Kidney glomerular epithelial cell (primary cell): ENCODE measurements around the gene MAP4.
A peak's percentile ranks its signal among the peaks of the same experiment; 100 is the strongest.
"Not testable (repeated sequence)": the region's sequence is repeated elsewhere in the genome, so short reads cannot be mapped to it uniquely, and the experiment has no call there.

Experiments used
- DNase-seq: peaks from one replicate; lab custom pipeline; 2025; lab: John Stamatoyannopoulos, UW

Gene MAP4

DNA sequence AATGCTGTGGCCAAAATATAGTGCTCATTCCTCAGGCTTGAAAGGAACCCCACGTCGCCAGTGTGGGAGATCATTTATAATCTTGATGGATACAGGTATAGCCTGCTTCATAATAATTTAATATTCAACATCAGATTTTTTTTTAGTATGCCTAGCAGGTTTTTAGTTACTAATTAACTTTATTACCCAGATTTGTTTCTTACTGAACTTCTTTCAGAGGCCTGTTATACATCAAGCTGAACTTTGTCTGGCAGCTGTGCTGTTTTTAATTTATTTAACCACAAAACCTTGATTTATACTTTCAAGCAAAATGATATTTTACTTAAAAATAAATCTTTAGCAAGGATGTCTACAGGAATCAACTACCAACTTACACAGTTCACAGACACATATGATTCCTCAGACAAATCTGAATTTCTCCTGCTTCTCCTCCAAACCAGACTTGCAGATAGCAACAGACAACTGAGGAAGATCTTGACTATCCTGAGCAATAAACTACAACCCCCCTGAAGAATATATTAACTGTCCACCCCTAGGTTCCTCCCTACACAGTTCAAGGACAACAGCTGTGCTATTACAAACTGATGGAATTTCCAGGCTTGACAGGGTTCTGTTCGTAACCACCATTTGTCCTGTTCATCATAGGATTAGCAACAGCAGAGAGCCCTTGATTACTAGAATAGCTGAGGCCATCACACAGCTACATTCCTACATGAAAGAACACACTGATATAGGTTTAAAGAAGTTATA lies 610 bp downstream of the MAP4 start:
- peak; percentile 28 for DNase-seq

DNA sequence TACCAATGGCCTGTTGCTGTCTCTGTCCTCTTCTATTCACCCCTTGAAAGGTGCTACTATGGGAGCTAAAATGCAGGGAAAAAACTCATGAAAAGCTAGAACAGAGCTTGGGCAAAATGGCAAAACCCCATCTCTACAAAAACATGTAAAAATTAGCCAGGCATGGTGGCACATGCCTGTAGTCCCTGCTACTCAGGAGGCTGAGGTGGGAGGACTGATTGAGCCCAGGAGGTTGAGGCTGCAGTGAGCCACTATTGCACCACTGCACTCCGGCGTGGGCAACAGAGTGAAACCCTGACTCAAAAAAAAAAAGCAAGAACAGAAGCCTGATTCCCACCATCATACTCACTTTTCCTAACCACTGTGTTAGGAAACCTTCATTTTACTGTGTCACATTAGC lies 1.9 kb downstream of the MAP4 start:
- DNase-seq, result no peak

GRCh38 chr3:48013288-48013980 lies 2.8 kb downstream of the MAP4 start:
- DNase-seq, result peak; percentile 44

DNA sequence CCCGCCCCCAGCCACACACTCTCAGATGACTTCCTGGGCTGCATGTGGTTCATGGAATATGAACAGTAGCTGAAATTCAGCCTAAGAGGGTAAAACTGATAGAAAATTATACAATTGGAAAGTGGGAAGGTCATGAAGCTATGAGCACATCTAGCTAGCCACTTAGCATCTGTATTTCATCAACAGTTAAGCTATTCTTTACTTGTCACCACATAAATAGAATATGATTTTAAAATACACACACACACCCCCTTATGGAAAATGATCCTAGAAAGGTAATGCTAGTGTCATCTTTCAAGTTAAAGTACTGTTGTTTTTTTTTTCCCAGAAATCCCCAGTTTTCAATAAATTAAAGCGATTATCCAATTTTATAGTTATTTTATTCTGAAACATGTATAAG lies 3.6 kb downstream of the MAP4 start:
- DNase-seq, result no peak

DNA sequence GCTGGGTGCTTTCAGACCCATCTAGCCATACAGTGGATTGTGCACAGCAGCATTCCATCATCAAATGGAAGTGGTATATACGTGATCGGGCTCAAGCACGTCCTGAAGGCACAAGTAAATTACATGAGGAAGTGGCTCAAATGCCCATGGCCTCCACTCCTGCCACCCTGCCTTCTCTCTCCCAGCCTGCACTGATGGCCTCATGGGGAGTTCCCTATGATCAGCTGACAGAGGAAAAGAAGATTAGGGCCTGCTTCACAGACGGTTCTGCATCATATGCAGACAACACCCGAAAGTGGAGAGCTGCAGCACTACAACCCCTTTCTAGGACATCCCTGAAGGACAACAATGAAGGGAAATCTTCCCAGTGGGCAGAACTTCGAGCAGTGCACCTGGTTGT lies 8.2 kb downstream of the MAP4 start:
- not testable (repeated sequence) for DNase-seq

DNA sequence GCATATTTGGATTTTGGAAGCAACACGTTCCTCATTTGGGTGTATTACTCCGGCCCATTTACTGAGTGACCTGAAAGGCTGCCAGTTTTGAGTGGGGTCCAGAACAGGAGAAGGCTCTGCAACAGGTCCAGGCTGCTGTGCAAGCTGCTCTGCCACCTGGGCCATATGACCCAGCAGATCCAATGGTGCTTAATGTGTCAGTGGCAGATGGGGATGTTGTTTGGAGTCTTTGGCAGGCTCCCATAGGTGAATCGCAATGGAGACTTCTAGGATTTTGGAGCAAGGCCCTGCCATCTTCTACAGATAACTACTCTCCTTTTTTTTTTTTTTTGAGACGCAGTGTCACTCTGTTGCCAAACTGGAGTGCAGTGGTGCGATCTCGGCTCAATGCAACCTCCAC lies 8.9 kb downstream of the MAP4 start:
- not testable (repeated sequence) for DNase-seq

DNA sequence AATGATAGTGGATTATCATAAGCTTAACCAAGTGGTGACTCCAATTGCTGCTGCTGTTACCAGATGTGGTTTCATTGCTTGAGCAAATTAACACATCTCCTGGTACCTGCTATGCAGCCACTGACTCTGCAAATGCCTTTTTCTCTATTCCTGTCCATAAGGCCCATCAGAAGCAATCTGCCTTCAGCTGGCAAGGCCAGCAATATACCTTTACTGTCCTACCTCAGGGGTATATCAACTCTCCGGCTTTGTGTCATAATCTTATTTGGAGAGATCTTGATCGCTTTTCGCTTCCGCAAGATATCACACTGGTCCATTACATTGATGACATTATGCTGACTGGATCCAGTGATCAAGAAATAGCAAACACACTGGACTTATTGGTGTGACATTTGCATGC lies 9.4 kb downstream of the MAP4 start:
- DNase-seq, result not testable (repeated sequence)

GRCh38 chr3:48004694-48005093 lies 11.5 kb downstream of the MAP4 start:
- no peak for DNase-seq

DNA sequence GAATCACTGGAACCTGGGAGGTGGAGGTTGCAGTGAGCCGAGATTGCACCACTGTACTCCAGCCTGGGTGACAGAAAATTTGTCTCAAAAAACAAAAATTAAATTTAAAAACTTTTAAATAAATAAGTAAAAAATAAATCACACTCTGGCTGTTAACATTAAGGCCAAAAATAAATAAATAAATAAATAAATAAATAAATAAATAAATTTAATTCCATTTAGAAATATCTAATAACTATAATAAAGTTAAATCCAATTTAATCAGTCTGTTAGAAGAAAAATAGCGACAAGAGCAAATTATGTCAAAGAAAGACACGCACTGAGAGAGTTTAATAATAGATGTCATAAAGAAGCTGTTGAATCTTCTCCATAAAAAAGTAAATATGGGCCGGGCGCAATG lies 13.4 kb downstream of the MAP4 start:
- no peak for DNase-seq

DNA sequence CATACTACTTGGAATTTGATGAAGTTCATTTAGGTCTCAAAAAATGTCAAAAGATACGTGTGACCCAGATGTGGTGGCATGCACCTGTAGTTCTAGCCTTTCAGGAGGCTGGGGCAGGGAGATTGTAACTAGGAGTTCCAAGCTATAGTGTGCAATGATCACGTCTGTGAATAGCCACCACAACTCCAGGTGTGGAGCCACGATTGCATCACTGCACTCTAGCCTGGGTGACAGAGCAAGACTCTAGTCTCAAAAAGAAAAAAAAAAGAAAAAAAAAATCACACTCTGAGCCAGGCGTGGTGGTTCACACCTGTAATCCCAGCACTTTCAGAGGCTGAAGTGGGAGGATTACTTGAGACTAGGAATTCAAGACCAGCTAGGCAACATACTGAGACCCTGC lies 14.2 kb downstream of the MAP4 start:
- no peak for DNase-seq

DNA sequence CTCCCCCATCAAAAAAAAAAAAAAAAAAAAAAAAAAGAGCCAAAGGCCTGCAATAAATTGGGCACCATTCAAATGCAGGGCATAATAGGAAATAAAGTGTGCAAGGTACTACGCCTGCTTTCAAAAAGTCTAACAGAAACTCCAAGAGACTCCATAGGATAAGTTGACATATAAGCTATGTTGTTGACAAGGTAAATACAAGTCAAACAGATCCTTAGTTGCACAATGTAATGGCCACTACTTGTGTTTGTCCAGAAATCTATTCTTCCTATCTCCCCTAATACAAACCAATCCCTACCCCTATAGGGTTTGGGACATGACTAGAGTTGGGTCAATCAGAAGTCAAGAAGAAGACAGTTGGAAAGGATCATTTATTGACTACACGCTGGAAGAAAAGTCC lies 16.0 kb downstream of the MAP4 start:
- no peak for DNase-seq

GRCh38 chr3:47996440-47996839 lies 19.8 kb downstream of the MAP4 start:
- DNase-seq, result no peak

GRCh38 chr3:47994180-47994579 lies 22.0 kb downstream of the MAP4 start:
- DNase-seq, result no peak

DNA sequence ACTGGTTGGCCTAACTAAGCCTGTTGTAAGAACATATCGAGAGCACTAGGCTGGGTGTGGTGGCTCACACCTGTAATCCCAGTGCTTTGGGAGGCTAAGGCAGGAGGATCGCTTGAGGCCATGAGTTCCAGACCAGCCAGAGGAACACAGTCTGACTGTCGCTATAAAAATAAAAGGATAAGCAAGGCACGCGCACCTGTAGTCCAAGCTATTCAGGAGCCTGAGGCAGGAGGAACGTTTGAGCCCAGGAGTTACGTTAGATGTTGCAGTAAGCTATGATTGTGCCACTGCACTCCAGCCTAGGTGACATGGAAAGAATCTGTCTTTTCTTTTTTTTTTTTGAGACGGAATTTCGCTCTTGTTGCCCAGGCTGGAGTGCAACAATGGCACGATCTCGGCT lies 24.9 kb downstream of the MAP4 start:
- DNase-seq, result no peak

GRCh38 chr3:47989981-47990440 lies 26.2 kb downstream of the MAP4 start:
- DNase-seq, result peak; percentile 85

DNA sequence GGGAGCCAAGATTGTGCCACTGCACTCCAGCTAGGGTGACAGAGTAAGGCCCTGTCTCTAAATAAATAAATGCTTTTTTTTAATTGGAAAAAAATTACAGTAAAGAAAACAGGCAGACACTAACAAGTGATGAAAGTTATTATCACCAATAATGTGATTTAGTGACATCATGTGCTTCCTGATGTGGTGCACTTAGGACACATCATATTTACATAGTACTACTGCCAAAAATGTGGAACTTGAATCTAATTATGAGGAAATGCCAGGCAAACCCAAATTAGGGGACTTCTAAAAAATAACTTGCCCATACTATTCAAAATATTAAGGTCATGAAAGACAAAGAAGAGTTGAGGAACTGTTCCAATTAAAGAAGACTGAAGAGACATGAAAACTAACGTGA lies 30.8 kb downstream of the MAP4 start:
- DNase-seq, result no peak

DNA sequence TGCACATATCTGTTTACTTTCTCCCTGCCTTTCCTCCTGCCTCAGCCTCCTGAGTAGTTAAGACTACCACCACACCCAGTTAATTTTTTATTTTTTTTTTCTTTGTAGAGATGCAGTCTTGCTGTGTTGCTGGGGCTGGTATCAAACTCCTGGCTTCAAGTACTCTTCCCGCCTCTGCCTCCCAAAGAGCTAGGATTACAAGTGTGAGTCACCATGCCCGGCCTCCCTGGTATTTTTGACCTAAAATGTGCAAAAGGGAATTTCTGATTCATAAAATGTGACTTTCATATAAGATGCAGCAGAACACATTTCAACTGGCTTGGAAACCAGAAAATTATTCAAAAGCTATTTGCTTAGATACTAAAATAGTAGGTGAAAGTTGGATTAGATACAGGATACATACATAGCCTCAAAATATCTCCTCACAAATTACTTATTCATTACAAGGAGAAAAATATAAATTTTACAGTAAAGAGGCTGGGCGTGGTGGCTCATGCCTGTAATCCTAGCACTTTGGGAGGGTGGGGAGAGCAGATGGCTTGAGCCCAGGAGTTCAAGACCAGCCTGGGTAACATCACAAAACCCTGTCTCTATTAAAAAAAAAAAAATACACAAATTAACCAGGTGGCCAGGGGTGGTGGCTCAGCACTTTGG lies 32.0 kb downstream of the MAP4 start:
- peak; percentile 13 for DNase-seq

DNA sequence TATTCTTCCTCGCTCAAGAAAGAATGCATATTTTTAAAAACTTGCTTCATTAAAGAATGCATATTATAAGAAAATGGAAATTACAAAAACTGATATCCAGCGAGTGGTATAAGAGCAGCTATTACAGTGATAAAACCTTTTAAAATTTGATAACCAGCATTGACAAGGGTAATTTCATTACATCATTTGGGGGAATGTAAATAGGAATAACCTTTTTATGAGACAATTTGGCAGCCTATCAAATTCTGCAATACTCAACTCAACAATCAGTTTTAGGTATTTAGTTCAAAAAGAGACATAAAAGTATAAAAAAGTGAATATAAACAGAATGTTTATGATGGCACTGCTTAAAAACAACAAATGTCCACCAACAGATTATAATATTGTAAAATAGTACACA lies 35.4 kb downstream of the MAP4 start:
- DNase-seq, result no peak

DNA sequence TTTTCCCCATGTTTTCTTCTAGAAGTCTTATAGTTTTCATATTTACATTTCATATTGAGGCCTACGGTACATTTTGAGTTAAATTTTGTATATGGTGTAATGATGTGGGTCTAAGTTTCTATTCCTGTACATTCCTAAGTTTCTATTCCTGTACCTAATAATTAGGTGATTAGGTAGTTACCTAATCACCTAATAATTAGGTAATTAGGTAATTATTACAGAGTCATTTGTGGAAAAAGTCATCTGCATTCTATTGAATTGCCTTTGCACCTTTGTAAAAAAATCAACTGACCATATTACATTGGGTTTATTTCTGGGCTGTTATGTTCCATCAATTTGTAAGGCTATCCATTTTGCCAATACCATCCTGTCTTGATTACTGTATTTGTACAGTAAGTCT lies 37.1 kb downstream of the MAP4 start:
- no peak for DNase-seq

GRCh38 chr3:47978386-47978785 lies 37.8 kb downstream of the MAP4 start:
- no peak for DNase-seq

GRCh38 chr3:47976135-47976732 lies 40.0 kb downstream of the MAP4 start:
- no peak for DNase-seq

GRCh38 chr3:47974974-47975470 lies 41.2 kb downstream of the MAP4 start:
- DNase-seq, result no peak

GRCh38 chr3:47971081-47971480 lies 45.1 kb downstream of the MAP4 start:
- no peak for DNase-seq
